HepG2 (cell line): ENCODE results near the gene LHPP.

Experiments used
- CREB1 ChIP-seq, 2 experiments: fragments of 450-650 bp in 1 of 2; IDR thresholded peaks; 2 replicates each; pipeline ENCODE4 v1.6.1; 2016 to 2017; ENCODE audit warnings: control low read depth in 1 of 2, mild to moderate bottlenecking in 1 of 2, missing compliant biosample characterization in 1 of 2, missing genetic modification characterization in 1 of 2
- ETV6 ChIP-seq: sonication (generic); formaldehyde crosslinking; conservative IDR thresholded peaks from 2 replicates; pipeline ENCODE4 v1.4.0; 2020; ENCODE audit warnings: missing genetic modification reagents
- POLR2A ChIP-seq, 2 experiments: IDR thresholded peaks; 2 replicates each; pipeline ENCODE4 v1.6.1; 2011; ENCODE audit warnings: low read depth in 2 of 2, low read length in 2 of 2, mild to moderate bottlenecking in 1 of 2, moderate library complexity in 1 of 2; ENCODE audit not compliant: insufficient read depth in 1 of 2
- SP140L ChIP-seq: sonication (generic); formaldehyde crosslinking; IDR thresholded peaks from 2 replicates; pipeline ENCODE4 v1.4.0; 2020; ENCODE audit warnings: missing genetic modification reagents, borderline replicate concordance
- TARDBP ChIP-seq: sonication (generic); formaldehyde crosslinking; IDR thresholded peaks from 2 replicates; pipeline ENCODE4 v1.8.0; 2022; ENCODE audit warnings: mild to moderate bottlenecking, missing genetic modification reagents
- THAP11 ChIP-seq: IDR thresholded peaks from 2 replicates; pipeline ENCODE4 v1.6.1; 2016; ENCODE audit warnings: missing biosample characterization, missing genetic modification reagents
- ZBTB40 ChIP-seq, 2 experiments: fragments of 450-650 bp in 1 of 2; sonication (generic) in 1 of 2; formaldehyde crosslinking in 1 of 2; IDR thresholded peaks; 2 replicates each; pipeline versions ENCODE4 v1.6.1 to v1.8.0; 2016 to 2022; ENCODE audit warnings: antibody characterized with exemption in 1 of 2, mild to moderate bottlenecking in 1 of 2, missing genetic modification reagents in 1 of 2
- ZNF414 ChIP-seq: sonication (generic); formaldehyde crosslinking; IDR thresholded peaks from 2 replicates; pipeline ENCODE4 v1.5.0; 2020; ENCODE audit warnings: missing genetic modification reagents
- ZNF891 ChIP-seq: sonication (generic); formaldehyde crosslinking; IDR thresholded peaks from 2 replicates; pipeline ENCODE4 v1.5.0; 2020; ENCODE audit warnings: mild to moderate bottlenecking, missing genetic modification reagents

GRCh38 chr10:124578231-124579010 is 116.8 kb downstream of the LHPP start:
- TF ChIP-seq THAP11 (CRISPR knock-in tag) (no peak), ZNF891 (CRISPR knock-in tag) (no peak), SP140L (CRISPR knock-in tag) (no peak), POLR2A (IDR thresholded peaks at IDR 0.05; ENCODE audit: insufficient read depth in 1 of 2, low read depth in 2 of 2, low read length in 2 of 2) (no peak), TARDBP (no peak), ZBTB40 (IDR thresholded peaks at IDR 0.05) (no peak), ZBTB40 (CRISPR knock-in tag; IDR thresholded peaks at IDR 0.05) (no peak), CREB1 (IDR thresholded peaks at IDR 0.05) (no peak), CREB1 (CRISPR knock-in tag; IDR thresholded peaks at IDR 0.05) (no peak), ZNF414 (CRISPR knock-in tag) (no peak), ETV6 (CRISPR knock-in tag) (no peak)
